Adrenal gland (tissue), 5 donors: ENCODE results near the gene EFTUD2.

Experiments
- CTCF ChIP-seq, 6 experiments: fragments of 450-650 bp in 4 of 6; fragments of 200-600 bp in 2 of 6; sonication (generic) in 1 of 6; IDR thresholded peaks; 1 replicate in 5 of 6; 2 replicates in 1 of 6; pipeline versions ENCODE4 v1.5.1 to v1.8.0; 2016 to 2021; ENCODE audit warnings: antibody characterized with exemption in 6 of 6, mild to moderate bottlenecking in 2 of 6, moderate library complexity in 1 of 6
- POLR2A ChIP-seq, 2 donors: fragments of 450-650 bp; IDR thresholded peaks; one replicate each; pipeline ENCODE4 v1.6.1; 2017; ENCODE audit warnings: antibody characterized with exemption in 2 of 2, mild to moderate bottlenecking in 2 of 2, moderate library complexity in 1 of 2
- donor health status: DM: no; HTN: no; CAD: no.

GRCh38 chr17:44921122-44921882 is 22.1 kb upstream of the EFTUD2 start:
- TF ChIP-seq POLR2A (IDR thresholded peaks at IDR 0.05) (no peak), CTCF (IDR thresholded peaks at IDR 0.05) (no peak)
